GM12864 (cell line): ENCODE results near the gene CERS2.

Experiments
- DNase-seq: peaks from one replicate; pipeline ENCODE4 v3.0.0-alpha.2; 2011; ENCODE audit warnings: low read depth
- H3K4me3 ChIP-seq: 2 replicates; pipeline ENCODE4 v1.5.1; 2011; ENCODE audit warnings: mild to moderate bottlenecking, low read depth, low read length, control low read depth
- TF ChIP-seq, protein P1 (sequence below): IDR thresholded peaks from 2 replicates; pipeline ENCODE4 v1.5.1; 2011; ENCODE audit warnings: low read depth, mild to moderate bottlenecking, moderate library complexity, low read length, control low read depth, inconsistent platforms; ENCODE audit errors: missing control alignments

Gene CERS2

DNA sequence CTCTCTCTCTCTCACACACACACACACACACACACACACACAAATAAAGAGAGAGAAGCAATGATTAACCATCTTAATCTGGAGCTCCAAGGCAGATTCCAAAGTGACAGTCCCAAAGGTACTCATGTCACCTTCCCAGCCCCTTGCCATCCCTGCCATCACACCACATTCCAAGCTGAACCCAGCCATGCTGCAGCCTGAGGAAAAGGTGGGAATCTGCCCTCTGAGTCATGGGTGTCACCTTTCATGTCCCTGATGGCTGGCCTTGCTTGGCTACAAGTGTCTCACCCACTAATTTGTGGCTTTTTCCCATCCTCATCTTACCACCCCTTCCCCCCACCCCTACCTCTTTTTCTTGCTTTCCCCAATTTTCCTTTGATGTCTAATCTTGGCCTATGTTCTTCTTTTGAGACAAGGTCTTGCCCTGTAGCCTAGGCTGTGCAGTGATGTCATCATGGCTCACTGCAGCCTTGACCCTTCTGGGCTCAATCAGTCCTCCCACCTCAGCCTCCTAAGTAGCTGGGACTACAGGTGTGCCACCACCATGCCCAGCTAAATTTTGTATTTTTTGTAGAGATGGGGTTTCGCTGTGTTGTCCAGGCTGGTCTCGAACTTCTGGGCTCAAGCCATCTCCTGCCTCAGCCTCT, 10.7 kb upstream of the CERS2 start:
- TF ChIP-seq, protein P1, sequence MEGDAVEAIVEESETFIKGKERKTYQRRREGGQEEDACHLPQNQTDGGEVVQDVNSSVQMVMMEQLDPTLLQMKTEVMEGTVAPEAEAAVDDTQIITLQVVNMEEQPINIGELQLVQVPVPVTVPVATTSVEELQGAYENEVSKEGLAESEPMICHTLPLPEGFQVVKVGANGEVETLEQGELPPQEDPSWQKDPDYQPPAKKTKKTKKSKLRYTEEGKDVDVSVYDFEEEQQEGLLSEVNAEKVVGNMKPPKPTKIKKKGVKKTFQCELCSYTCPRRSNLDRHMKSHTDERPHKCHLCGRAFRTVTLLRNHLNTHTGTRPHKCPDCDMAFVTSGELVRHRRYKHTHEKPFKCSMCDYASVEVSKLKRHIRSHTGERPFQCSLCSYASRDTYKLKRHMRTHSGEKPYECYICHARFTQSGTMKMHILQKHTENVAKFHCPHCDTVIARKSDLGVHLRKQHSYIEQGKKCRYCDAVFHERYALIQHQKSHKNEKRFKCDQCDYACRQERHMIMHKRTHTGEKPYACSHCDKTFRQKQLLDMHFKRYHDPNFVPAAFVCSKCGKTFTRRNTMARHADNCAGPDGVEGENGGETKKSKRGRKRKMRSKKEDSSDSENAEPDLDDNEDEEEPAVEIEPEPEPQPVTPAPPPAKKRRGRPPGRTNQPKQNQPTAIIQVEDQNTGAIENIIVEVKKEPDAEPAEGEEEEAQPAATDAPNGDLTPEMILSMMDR, result no peak
- no peak for DNase-seq
- H3K4me3 ChIP-seq, result no peak overlapping the region

DNA sequence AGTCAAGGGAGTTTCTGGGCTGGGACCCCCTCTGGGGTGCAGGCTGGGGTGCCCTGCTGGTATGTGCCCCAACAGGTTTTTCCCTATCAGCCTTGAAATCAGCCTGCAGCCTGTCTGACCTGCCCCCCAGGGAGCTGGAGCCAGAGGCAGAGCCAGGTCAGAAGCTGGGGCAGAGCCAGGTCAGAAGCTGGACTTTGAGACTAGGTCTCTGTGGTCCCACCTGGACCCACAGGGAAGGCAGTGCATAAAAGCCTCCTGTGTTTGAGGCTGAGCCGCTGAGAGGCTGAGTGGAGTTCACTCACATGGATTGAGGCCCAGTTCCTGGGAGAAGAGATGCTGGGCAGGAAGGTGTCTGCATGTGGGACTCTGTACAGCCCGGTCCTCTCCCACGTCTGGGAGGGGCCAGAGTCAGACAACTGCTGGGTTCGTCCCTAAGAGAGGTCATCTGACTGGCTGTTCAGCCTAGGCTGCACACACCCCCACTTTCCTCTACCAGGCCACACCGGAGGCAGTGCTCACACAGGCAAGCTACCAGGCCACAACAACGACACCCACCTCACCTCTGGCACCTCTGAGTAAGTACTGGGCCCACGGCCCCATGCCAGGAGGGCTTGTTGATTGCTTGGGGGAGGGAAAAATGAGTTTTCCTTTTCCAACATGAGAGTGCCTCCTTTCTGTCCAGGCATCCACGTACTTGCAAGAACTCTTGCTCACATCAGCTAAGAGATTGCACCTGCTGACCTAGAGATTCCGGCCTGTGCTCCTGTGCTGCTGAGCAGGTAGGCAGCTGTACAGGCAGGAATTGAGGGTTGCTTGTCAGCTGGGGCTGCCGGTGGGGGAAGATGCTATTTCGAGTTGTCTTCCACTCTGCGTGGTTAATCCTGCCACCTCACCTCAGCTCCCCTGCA, 7.4 kb upstream of the CERS2 start, which contains the start of gene ANXA9:
Gene ANXA9 (plus strand): TSS at position 488 of the 908 bp plus-strand sequence. CDS start 814 bp downstream, outside the sequence.
- TF ChIP-seq, protein P1, result no peak
- DNase-seq, result no peak
- no peak within 1 kb of the TSS for H3K4me3 ChIP-seq

DNA sequence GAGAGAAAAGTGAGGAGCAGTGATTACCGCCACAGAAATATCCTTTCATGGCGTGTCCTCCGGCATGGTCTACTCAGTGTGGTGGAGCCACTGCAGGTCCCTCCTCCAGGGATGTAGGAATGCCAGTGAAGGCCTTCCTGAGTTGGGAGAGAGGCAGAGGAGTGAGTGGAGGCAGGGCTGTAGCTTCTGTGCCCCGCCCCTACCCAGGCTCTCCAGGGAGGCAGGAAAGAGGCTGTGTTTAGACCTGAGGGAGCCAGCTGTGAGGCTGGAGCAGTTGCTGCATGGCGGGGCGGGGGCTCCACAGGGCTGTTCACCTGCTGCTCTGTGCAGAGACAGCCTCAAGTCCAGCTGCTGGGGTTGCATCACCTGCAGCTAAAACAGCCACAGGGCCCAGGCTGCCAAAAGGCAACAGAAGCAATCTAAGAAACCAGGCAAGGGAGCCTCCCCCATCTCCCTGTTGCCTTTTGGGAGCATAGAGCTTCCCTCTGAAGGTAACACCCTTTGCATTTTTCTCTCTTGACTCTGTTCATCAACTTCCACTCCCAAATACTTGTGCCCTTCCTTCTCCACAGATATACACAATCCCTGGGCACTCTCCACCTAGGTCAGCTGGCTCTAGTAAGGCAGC, 6.7 kb upstream of the CERS2 start:
- TF ChIP-seq, protein P1, result no peak
- no peak for DNase-seq
- H3K4me3 ChIP-seq, result no peak overlapping the region

DNA sequence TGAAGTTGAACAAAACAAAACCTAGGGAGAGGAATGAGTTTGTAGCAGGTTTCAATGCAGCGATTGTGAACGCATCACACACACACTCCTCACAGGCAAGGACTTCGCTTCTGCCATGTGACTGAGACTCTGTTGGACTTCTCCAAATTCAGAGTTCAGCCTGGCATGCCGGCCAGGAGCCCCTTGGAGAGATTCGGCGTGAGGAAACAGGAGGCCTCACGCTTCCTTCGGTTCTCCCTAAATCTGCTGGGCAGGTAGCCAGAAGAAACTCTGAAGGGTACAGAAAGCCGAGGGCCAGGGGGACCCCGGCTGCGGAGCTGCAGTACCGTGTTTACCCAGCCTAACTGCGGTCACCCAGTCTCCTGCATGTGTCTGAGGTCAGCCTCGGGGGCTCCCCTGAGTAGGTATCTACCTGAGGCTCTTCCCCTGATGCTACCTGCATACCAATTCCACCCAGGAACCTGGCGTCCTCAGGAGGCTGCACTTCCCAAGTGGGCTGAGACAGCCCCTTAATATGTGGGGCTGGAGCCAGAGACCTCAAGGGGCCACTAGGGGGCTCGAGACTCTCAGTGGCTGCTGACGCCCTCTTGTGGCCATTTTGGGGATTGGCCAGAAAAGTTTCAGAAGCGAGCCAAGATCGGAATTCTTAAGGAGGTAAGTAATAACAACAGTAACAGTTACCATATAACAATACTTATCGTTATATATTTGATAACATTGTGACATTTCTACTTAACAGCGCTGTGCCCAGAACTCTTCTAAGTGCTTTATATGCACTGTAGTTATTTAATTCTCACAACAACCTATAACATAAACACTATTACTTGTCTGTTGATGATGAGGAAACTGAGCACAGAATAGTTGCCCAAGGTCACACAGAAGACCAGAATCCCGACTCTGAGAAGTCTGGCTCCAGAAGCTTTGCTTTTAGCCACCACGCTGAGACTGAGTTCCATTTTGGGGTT, 4.7 kb upstream of the CERS2 start:
- DNase-seq, result peak; percentile 56
- peak overlapping the region; percentile 22; the same call in 1 of the 2 replicates for H3K4me3 ChIP-seq
- TF ChIP-seq, protein P1, result peak; percentile 100

DNA sequence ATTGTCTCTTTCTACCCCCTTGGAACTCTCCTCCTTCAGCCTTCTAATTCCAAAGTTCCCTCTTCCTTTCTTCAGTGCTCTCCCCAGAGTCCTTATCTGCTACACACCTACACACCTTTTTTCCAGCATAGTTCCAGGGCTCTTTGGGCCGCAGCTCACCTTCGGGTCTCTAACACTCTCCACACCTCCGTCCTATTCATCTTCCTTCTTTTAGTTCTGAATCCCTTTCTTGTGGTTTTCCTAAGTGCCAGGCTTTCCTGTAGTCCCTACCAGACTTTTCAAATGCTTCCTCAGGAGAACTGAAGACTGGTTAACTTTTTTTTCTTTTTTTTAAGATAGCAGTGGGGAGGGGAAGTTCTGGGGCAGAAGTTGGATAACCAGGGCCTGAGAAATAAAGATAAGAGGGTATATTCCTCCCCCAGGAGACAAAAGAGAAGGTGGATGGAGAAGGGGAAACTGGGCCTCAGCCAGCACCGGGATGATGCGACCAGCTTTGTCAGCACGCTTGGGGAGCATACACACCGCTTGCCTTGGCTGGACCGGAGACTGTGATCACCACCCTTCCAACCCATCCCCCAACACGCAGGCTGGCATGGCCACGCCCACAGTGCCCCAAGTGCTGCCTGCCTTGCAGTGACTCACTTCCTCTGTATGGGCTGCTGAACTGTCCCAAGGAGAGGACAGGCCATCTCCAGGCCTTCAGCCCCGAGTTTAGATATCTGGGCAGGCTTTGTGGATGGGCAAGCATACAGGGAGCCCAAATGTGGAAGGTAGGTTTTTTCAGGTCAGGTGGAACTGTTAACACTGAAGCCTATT, 2.5 kb upstream of the CERS2 start:
- TF ChIP-seq, protein P1, result no peak
- DNase-seq, result no peak
- H3K4me3 ChIP-seq, result no peak overlapping the region

DNA sequence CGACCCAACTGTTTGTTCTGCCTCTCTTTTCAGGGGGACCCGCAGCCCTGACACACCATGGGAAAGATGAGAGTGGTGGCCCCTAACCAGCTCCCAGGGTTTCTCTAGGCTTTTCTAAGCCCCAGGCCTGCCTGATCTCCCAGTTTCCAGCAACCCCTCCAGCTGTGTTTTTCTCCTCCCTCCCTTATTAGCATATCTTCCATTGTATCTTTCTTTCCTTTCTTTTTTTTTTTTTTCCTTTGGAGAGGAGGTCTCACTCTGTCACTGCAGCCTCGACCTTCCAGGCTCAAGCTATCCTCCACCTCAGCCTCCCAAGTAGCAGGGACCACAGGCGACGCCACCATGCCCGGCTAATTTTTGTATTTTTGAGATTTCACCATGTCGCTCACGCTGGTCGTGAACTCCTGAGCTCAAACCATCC, 1.8 kb upstream of the CERS2 start:
- no peak for DNase-seq
- no peak overlapping the region for H3K4me3 ChIP-seq
- TF ChIP-seq, protein P1, result no peak
